ENCODE data around the gene PLXNA4.

PLXNA4 gene

GRCh38 chr7:132469681-132470080, 106.6 kb downstream of the PLXNA4 start:
- no peak for DNase-seq

GRCh38 chr7:132469264-132469663, 107.0 kb downstream of the PLXNA4 start:
- no peak for DNase-seq

DNA sequence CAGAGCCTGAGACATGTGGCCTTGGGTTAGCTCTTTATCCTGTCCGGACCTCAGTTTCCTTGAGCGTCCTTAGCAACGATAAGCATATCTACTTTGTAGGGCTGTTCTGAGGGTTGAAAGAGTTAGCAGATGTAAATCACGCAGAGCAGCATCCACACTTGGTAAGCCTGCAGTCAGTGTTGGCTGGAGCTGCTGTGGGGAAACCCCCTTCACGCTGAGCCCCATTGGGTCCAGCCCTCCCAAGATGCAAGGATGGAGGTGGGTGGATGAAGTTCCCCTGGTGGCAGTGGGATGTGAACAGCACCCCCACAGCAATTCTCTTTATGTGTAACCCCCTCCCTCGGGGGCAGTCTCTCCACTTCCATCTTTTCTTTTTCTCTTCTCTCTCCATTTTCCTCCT, 109.9 kb downstream of the PLXNA4 start:
- DNase-seq, result no peak

- DNase-seq, result no peak
Measured at GRCh38 chr7:132465516-132465915, 110.8 kb downstream of the PLXNA4 start.

DNA sequence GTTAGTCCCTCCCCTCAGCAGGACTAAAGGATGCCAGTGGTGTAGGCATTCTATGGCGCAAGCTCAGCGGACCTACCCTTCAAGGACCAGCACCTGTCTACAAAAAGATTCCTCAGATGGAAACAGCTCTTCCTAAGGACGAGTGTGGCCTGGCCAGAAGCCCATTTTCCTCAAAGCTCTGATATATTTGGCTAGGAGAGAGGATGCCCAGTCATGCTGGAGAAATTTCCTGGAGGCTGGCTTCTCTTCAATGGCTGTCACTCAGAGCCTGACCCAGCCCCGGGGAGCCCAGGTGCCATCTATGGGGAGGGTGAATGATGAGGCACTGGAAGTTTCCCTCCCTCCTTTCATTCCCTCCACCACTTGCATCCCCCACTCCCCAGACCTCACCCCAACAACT, 111.5 kb downstream of the PLXNA4 start:
- no peak for DNase-seq

DNA sequence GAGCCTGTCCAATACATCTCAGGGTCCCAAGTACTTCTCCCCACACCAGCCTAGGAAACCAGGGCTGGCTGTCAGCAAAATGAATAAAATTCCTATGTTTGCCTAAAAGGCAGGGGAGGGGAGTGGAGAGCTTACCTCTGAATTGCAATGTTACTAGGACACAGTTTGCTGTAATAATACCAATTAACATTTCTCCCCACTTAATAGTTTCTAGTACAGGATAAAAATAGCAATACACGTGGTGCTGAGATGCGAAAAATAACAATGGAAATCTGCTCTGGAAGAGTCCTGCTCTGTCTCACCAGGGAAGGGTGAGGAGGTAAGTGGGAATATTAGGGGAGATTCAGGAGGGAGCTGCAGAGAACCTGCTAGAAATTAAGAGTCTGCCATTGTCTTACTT, 112.3 kb downstream of the PLXNA4 start:
- no peak for DNase-seq

DNA sequence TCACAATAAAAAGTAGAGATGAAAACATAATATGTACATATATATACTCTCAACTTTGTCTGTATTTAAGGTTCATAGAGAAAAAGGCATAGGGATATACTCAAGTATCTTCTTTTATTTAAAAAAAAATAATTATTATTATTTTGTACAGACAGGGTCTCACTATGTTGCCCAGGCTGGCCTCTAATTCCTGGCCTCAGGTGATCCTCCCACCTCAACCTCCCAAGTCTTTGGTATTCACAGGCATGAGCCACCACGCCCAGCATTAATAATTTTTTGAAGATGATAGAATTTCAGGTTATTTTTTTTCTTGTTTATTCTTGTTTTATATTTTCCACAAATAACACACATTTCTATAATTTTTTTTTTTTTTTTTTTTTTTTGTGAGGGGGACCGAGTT, 113.8 kb downstream of the PLXNA4 start:
- DNase-seq, result no peak

GRCh38 chr7:132461032-132461592, 115.2 kb downstream of the PLXNA4 start:
- DNase-seq, result no peak

DNA sequence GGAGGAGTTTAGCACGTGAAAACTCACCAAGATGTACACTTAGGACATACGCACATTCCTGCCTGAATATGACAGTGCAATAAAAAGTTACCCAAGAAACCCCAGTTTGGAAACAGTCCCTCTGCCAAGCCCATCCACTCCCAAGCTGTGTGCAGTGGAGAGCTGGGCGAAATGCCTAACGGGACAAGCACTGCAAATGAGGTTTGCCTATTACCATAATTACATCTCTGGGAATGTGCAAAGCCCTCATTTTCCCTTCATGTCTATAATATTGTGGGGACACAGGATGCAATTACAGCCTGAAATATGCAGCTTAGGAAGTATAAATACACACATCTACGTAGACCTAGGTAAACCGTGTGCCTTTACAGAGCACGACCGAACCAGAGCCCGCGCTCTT, 117.5 kb downstream of the PLXNA4 start:
- no peak for DNase-seq

- no peak for DNase-seq
Measured at GRCh38 chr7:132457658-132458057, 118.6 kb downstream of the PLXNA4 start.

DNA sequence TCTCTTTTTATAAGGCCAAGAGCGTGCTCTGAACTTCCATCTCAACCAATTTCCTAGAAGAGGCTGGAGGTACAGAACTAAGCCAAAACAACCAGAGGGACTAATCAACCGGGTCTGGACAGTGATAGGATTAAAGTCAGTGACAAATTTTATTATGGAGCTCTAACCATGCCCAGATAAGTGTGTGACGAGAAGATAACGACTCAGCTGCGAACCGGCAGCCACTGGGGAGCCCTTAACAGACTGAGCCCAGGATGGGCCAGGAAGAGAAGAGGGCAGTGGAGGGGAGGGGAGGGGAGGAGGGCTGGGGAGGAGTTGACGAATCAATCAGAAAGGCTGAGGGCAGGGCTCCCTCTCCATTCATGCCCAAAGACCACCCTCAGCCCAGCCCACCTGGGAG, 119.9 kb downstream of the PLXNA4 start:
- no peak for DNase-seq

GRCh38 chr7:132455378-132455777, 120.9 kb downstream of the PLXNA4 start:
- DNase-seq, result no peak

DNA sequence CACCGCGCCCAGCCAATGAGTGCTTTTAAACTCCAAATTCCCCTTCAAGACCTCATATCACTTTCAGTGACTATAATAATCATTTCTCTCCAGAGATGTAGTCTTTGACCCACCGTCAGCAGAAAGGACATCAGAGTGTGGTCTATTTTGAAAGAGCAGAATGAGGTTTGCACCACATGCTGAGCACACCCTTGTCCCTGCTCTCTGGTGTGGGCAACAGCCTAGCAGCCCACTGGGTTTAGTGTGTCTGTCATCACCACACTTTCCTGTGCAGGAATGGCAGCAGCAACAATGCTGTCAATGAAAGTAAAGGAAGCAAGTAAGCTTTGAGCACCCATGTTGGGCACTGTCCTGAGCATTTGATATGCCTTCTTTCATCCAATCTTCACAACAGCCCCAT, 122.4 kb downstream of the PLXNA4 start:
- no peak for DNase-seq

GRCh38 chr7:132451161-132451560, 125.1 kb downstream of the PLXNA4 start:
- no peak for DNase-seq

- DNase-seq, result no peak
Measured at GRCh38 chr7:132450696-132451095, 125.6 kb downstream of the PLXNA4 start.

GRCh38 chr7:132450188-132450587, 126.1 kb downstream of the PLXNA4 start:
- no peak for DNase-seq

DNA sequence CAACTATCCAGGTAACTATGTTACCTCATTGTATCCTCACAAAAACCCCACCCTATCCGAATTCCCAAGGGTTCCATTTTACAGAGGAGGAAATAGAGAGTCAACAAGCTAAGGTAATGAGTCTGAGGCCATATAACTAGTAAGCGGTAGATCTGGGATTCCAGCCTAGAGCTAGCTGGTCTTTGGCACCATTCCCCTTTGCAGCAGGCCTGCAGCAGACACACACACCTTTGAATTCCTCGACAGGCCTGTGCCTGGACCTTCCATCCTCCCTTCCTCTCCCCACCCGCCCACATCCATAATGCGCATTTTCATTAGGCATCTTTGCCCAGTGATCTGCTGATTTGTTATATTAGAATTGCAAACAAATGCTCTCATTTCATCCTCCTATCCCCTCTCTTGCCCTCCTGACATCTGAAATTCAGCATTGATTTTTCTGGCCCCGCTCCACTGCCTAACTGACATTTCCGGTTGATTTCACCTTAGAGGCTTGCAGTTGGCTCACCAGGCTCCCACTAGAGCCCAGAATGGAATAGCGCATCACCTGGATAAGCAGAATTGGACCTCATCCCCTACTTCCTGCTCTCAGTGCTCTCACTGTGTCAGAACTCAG, 129.5 kb downstream of the PLXNA4 start:
- DNase-seq, result no peak

GRCh38 chr7:132446260-132446659, 130.0 kb downstream of the PLXNA4 start:
- DNase-seq, result no peak

GRCh38 chr7:132443761-132444520, 132.3 kb downstream of the PLXNA4 start:
- no peak for DNase-seq

- DNase-seq, result no peak
Measured at GRCh38 chr7:132441935-132442334, 134.3 kb downstream of the PLXNA4 start.

- DNase-seq, result no peak
Measured at GRCh38 chr7:132440151-132440550, 136.1 kb downstream of the PLXNA4 start.

DNA sequence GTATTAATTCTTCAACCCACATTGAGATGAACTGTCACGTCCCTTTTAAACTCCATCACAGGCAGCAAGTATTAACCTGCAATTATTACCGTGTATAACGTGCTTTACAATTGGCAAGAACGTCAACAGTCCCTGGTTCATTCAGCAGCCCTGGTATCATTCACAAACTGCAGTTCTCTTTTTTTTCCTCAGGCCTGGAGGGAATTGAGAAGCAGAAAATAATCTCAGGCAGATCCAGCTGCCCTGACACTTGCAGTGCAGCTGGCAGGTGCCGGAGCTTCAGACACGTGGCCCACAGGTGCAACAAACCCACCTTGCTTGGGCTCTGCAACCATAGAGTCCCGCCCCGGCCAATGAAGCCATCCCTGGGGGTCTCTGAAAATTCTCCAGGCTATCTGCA, 137.3 kb downstream of the PLXNA4 start:
- no peak for DNase-seq

DNA sequence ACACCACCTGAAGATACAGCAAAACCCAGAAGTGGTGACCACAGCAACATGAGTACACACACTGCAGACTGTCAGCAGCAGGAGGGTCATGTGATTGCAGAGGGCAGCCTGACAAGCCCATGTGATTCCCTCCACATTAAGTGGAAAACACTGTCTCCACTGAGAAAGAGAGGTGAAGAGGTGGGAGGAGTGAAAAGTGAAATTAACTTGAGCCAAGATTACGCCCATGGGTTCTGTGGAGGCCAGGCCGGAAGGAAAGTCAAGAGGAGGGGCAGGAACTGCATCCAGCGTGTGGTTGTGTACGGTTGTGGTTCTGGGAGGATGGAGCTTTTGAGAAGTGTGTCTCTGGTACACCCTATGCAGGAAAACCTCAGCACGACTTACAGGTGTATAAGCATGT, 138.5 kb downstream of the PLXNA4 start:
- DNase-seq, result no peak

DNA sequence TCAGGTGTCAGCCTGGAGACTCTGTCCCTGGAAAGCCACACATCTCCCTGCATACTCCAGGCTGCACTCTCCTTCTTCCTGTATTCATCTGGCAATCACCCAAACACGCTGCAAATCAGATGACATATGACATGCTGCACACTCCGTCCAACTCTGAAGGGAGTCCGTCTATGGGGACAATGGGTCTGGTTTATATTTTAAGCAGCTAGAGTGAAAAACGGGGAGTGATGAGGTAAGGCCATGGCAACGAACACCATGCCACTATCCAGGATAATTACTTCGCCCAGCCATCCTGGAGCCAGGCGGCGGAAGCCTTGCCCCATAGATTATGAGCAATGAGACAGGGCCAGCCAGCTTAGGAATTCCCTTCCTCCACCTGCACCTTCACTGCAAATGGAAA, 140.1 kb downstream of the PLXNA4 start:
- DNase-seq, result no peak

Measured in activated CD4-positive, alpha-beta T cell treated with anti-CD3 and anti-CD28 coated beads for 1 hour (primary cell).